ENCODE data around the gene SLC51A.
"Not testable (repeated sequence)": the region's sequence is repeated elsewhere in the genome, so short reads cannot be mapped to it uniquely, and the experiment has no call there.

Gene SLC51A

GRCh38 chr3:196216089-196216564 lies at the start of gene SLC51A:
TSS of gene SLC51A (plus strand) at chr3:196216534. CDS start at chr3:196216713, 179 bp downstream.
- DNase-seq = no peak

- no peak for DNase-seq
Observed at GRCh38 chr3:196166741-196167140, 49.6 kb upstream of the SLC51A start.

- DNase-seq = no peak
Observed at GRCh38 chr3:196168808-196169391, 47.4 kb upstream of the SLC51A start.

GRCh38 chr3:196169836-196170240 lies 46.5 kb upstream of the SLC51A start:
- DNase-seq = peak; percentile 92

- not testable (repeated sequence) for DNase-seq
Observed at GRCh38 chr3:196170296-196170695, 46.0 kb upstream of the SLC51A start.

GRCh38 chr3:196174652-196175051 lies 41.7 kb upstream of the SLC51A start:
- no peak for DNase-seq

- DNase-seq = no peak
Observed at GRCh38 chr3:196175116-196175625, 41.2 kb upstream of the SLC51A start.

GRCh38 chr3:196175722-196176121 lies 40.6 kb upstream of the SLC51A start:
- peak; percentile 53 for DNase-seq

GRCh38 chr3:196177567-196177966 lies 38.8 kb upstream of the SLC51A start:
- DNase-seq = no peak

GRCh38 chr3:196177967-196178366 lies 38.4 kb upstream of the SLC51A start:
- DNase-seq = no peak

- DNase-seq = no peak
Observed at GRCh38 chr3:196178993-196179379, 37.3 kb upstream of the SLC51A start.

GRCh38 chr3:196179380-196180308 lies 36.7 kb upstream of the SLC51A start:
- DNase-seq = peak; percentile 89

- DNase-seq = no peak
Observed at GRCh38 chr3:196180346-196180745, 36.0 kb upstream of the SLC51A start.

GRCh38 chr3:196181127-196181546 lies 35.2 kb upstream of the SLC51A start:
- no peak for DNase-seq

- not testable (repeated sequence) for DNase-seq
Observed at GRCh38 chr3:196184169-196184432, 32.2 kb upstream of the SLC51A start.

GRCh38 chr3:196184881-196185280 lies 31.5 kb upstream of the SLC51A start:
- no peak for DNase-seq

GRCh38 chr3:196186651-196187573 lies 29.4 kb upstream of the SLC51A start:
- DNase-seq = no peak

GRCh38 chr3:196189566-196190347 lies 26.6 kb upstream of the SLC51A start:
- DNase-seq = no peak

GRCh38 chr3:196192036-196192523 lies 24.3 kb upstream of the SLC51A start:
- DNase-seq = peak; percentile 87

- DNase-seq = peak; percentile 48
Observed at GRCh38 chr3:196192524-196193051, 23.7 kb upstream of the SLC51A start.

GRCh38 chr3:196193133-196193735 lies 23.1 kb upstream of the SLC51A start:
- peak; percentile 57 for DNase-seq

Measured in suppressor macrophage treated with lipopolysaccharide for 4 hours (primary cell).